Stomach (tissue), 9 donors: Measurements from ENCODE around the gene COL24A1. TPM values are rescaled to one million over a fixed set of nuclear protein-coding genes. Genes with fewer than 3 reads are reported as not detected.
"Not testable (repeated sequence)": the region's sequence is repeated elsewhere in the genome, so short reads cannot be mapped to it uniquely, and the experiment has no call there.

ENCODE experiments used
- DNase-seq, 2 donors: peaks; one replicate each; pipeline versions ENCODE4 v3.0.0 to v3.0.0-alpha.2; 2013 to 2019
- H3K27ac ChIP-seq, 5 donors: fragments of 200-600 bp in 4 of 5; sonication (generic) in 4 of 5; one replicate each; pipeline ENCODE4 v1.5.1; 2013 to 2019; ENCODE audit warnings: mild to moderate bottlenecking in 1 of 5, moderate library complexity in 1 of 5
- H3K27me3 ChIP-seq, 3 donors: fragments of 200-600 bp; sonication (generic); one replicate each; pipeline ENCODE4 v1.5.1; 2017 to 2019; ENCODE audit warnings: mixed run types in 1 of 3
- H3K36me3 ChIP-seq, 4 donors: fragments of 200-600 bp; sonication (generic); 1 replicate in 3 of 4; 2 replicates in 1 of 4; pipeline ENCODE4 v1.5.1; 2016 to 2019
- H3K4me1 ChIP-seq, 4 donors: fragments of 200-600 bp; sonication (generic); one replicate each; pipeline ENCODE4 v1.5.1; 2016 to 2019
- H3K4me3 ChIP-seq, 4 donors: fragments of 200-600 bp; sonication (generic) in 3 of 4; one replicate each; pipeline ENCODE4 v1.5.1; 2016 to 2019; ENCODE audit warnings: mild to moderate bottlenecking in 1 of 4
- H3K9me3 ChIP-seq, 4 donors: fragments of 200-600 bp; sonication (generic); one replicate each; pipeline ENCODE4 v1.5.1; 2016 to 2019
- EP300 ChIP-seq: sonication (generic); formaldehyde crosslinking; IDR thresholded peaks from one replicate; pipeline ENCODE4 v1.6.1; 2017; ENCODE audit warnings: antibody characterized with exemption
- POLR2A ChIP-seq, 4 donors: fragments of 450-650 bp; IDR thresholded peaks; one replicate each; pipeline ENCODE4 v1.6.1; 2016; ENCODE audit warnings: antibody characterized with exemption in 4 of 4, control low read depth in 2 of 4, mild to moderate bottlenecking in 1 of 4, moderate library complexity in 1 of 4
- POLR2AphosphoS5 ChIP-seq, 3 donors: sonication (generic); formaldehyde crosslinking; IDR thresholded peaks; one replicate each; pipeline ENCODE4 v1.6.1; 2016; ENCODE audit warnings: antibody characterized with exemption in 3 of 3
- WGBS, 5 donors: extraction: QIAGEN DNeasy Blood & Tissue Kit in 3 of 5; methylation state at CpG; one replicate each; pipeline versions ENCODE4 v1.1.5 to v1.1.7; 2013 to 2018; 5-methylcytosine and 5-hydroxymethylcytosine counted together
- intact Hi-C: fragments of 100-400 bp; cut with DNase I; formaldehyde crosslinking; loops from one replicate; pipeline ENCODE4 v1.15.1; 2023; ENCODE audit warnings: low total_unique reads
- polyA plus RNA-seq, 3 donors: library from polyadenylated mRNA; stranded (reverse); fragments of 200-250 nt; gene quantifications; one replicate each; pipeline ENCODE4 v1.2.3, GENCODE V29; 2013
- total RNA-seq, 5 donors: library from RNA; depleted of rRNA; stranded (reverse); fragments of >200 nt; gene quantifications; one replicate each; pipeline versions ENCODE4 v1.1.0 to v1.2.3, GENCODE V29; 2014 to 2016
- TF ChIP-seq, protein P1 (sequence below), 7 experiments: fragments of 450-650 bp in 4 of 7; fragments of 200-600 bp in 3 of 7; sonication (generic) in 3 of 7; IDR thresholded peaks; one replicate each; pipeline ENCODE4 v1.5.1; 2016 to 2019; ENCODE audit warnings: antibody characterized with exemption in 7 of 7, control low read depth in 2 of 7, mild to moderate bottlenecking in 1 of 7
- donor health status: healthy with polysubstance abuse.
- donor health status: Bipolar disorder and iron deficiency.
- donor health status: healthy.

Gene COL24A1
- total and polyA plus RNA-seq, 8 donors, result under 0.01 to 2.4 (median 0.34) TPM; not detected in 2

DNA sequence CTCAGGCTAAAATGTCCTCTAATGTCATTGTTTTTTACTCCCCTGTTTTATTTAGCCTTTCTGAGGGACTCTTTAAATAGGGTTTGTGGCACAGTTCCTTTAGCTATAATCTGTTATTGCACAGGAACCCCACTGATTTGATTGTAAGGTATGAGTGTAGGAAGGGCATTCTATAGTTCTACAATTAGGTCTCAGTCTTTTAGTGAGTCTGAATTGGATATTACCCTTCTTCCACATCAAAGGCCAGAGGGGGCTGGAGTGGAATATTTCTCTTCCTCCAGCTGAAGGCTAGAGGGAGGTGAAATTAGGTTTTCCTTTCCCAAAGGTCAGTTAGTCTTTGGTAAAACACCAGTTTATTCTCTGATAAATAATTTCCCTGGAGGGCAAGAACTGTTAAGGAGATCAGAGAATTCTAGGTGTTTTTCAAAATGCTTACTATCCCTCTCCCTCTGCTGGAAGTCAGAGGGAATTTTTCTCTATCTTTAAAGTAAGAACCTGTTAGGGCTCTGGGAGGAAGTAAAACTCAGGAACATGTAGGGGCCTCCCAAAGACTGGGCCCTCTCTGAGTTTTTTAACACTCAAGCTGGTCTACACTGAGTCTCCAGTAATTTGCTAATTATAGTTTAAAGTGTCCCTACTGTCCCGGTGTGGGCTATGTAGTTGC lies 272.1 kb downstream of the COL24A1 start:
- no peaks in the 10 kb centered on the region for H3K4me1 ChIP-seq
- H3K27me3 ChIP-seq, result no peaks in the 10 kb centered on the region
- WGBS, 5 donors, result 46 to 82% (median 64%) methylated on average over 1 of the region's 1 CpG
- no peaks in the 10 kb centered on the region for H3K36me3 ChIP-seq
- no peaks in the 10 kb centered on the region for H3K9me3 ChIP-seq
- DNase-seq, result peak in 1 of 2 donors; percentile 41
- H3K4me3 ChIP-seq, result no peak overlapping the region
- no peak overlapping the region for H3K27ac ChIP-seq
- TF ChIP-seq POLR2A (IDR thresholded peaks at IDR 0.05) (no peak), EP300 (no peak), POLR2AphosphoS5 (IDR thresholded peaks at IDR 0.05) (no peak)
- TF ChIP-seq, protein P1, sequence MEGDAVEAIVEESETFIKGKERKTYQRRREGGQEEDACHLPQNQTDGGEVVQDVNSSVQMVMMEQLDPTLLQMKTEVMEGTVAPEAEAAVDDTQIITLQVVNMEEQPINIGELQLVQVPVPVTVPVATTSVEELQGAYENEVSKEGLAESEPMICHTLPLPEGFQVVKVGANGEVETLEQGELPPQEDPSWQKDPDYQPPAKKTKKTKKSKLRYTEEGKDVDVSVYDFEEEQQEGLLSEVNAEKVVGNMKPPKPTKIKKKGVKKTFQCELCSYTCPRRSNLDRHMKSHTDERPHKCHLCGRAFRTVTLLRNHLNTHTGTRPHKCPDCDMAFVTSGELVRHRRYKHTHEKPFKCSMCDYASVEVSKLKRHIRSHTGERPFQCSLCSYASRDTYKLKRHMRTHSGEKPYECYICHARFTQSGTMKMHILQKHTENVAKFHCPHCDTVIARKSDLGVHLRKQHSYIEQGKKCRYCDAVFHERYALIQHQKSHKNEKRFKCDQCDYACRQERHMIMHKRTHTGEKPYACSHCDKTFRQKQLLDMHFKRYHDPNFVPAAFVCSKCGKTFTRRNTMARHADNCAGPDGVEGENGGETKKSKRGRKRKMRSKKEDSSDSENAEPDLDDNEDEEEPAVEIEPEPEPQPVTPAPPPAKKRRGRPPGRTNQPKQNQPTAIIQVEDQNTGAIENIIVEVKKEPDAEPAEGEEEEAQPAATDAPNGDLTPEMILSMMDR (IDR thresholded peaks at IDR 0.05), result peak in 3 of 7 experiments; percentile 22 to 44 (median 25)
- intact Hi-C loops, result no loop called here

DNA sequence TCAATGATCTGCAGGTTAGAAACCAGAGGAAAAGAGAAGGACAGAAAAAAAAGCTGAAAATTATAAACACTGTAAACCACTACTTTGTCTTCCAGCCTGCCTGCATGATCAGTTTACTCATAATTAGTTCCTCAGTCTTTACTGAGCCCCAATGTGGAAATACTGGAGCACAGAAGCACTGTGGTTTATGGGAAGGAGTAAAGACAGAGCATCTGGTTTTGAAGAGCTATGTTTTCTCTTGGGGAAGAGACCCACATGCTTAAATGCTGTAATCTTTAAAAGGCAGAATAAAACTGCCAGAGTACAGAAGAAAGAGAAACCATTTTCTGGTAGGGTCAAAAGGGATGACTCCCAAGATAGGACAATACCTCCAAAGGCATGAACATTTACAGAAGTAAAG lies 289.4 kb downstream of the COL24A1 start:
- intact Hi-C loops, result no loop called here
- no peaks in the 10 kb centered on the region for H3K9me3 ChIP-seq
- TF ChIP-seq, protein P1 (IDR thresholded peaks at IDR 0.05), result no peak
- no peak for TF ChIP-seq POLR2A (IDR thresholded peaks at IDR 0.05)
- TF ChIP-seq POLR2AphosphoS5 (IDR thresholded peaks at IDR 0.05), result no peak
- TF ChIP-seq EP300, result no peak
- no peak overlapping the region for H3K4me3 ChIP-seq
- DNase-seq, result no peak
- no peaks in the 10 kb centered on the region for H3K27me3 ChIP-seq
- no peak overlapping the region for H3K27ac ChIP-seq
- peaks cover 0 to 6% (median 0%) of the 10 kb centered on the region in 4 donors for H3K4me1 ChIP-seq
- H3K36me3 ChIP-seq, result no peaks in the 10 kb centered on the region

DNA sequence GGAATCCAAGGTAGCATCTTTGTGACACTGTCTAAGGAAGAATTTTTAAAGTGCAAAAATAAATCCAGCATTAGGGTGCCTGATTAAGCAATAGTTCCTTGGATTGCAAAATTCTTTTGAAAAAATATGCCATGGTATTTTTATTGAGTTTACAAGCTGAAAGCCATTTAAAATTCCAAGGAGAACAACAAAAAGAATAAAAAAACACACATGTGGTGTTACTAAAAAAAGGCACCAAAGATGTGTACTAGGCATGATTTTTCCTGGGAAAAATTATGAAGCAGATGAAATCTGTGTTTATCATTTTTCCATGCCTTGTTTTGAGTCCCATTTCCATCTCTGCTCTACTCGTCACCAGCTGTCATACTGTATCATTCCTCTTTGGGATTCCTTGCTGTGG lies 291.4 kb downstream of the COL24A1 start:
- Histone ChIP-seq H3K9me3 (no peaks in the 10 kb centered on the region), H3K4me3 (no peak overlapping the region), H3K36me3 (no peaks in the 10 kb centered on the region), H3K27me3 (no peaks in the 10 kb centered on the region), H3K4me1 (peaks cover 0 to 6% (median 0%) of the 10 kb centered on the region in 4 donors), H3K27ac (no peak overlapping the region)
- DNase-seq, result no peak
- intact Hi-C loops, result no loop called here
- WGBS, 5 donors, result 30 to 68% (median 59%) methylated on average over 1 of the region's 1 CpG
- TF ChIP-seq POLR2AphosphoS5 (IDR thresholded peaks at IDR 0.05) (no peak), POLR2A (IDR thresholded peaks at IDR 0.05) (no peak), EP300 (no peak)
- TF ChIP-seq, protein P1 (IDR thresholded peaks at IDR 0.05), result no peak

DNA sequence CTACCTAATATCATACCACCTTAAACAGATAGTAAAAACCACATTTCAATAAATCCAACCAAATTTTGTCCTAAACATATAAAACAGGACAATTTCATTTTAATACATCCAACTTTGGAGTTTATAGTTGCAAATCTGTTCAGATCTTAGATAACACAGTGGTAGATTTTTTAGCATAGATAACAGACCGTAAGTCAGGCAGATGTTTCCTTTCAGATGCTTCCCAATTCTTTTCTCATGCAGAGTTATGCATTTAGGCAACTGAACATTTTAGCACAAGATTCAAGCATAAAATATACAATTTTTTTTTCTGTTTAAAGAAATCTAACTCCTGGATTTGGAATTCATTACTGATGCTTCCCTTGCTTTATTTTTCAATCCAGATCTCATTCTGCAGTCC lies 291.8 kb downstream of the COL24A1 start:
- WGBS, 5 donors, result 55 to 67% (median 62%) methylated on average over 1 of the region's 1 CpG
- no peaks in the 10 kb centered on the region for H3K36me3 ChIP-seq
- intact Hi-C loops, result no loop called here

DNA sequence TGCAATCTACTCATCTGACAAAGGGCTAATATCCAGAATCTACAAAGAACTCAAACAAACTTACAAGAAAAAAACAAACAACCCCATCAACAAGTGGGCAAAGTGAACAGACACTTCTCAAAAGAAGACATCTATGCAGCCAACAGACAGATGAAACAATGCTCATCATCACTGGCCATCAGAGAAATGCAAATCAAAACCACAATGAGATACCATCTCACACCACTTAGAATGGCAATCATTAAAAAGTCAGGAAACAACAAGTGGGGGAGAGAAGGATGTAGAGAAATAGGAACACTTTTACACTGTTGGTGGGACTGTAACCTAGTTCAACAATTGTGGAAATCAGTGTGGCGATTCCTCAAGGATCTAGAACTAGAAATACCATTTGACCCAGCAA lies 292.9 kb downstream of the COL24A1 start:
- H3K4me3 ChIP-seq, intact Hi-C loops, H3K27ac ChIP-seq, H3K36me3 ChIP-seq, H3K27me3 ChIP-seq, DNase-seq, H3K4me1 ChIP-seq, H3K9me3 ChIP-seq: not testable (repeated sequence)
- WGBS, 5 donors, result 88 to 100% (median 94%) methylated on average over 1 of the region's 1 CpG

More for the DNA sequence above, 291.8 kb downstream of the COL24A1 start:
- Histone ChIP-seq H3K27ac (no peak overlapping the region), H3K4me3 (no peak overlapping the region), H3K4me1 (peaks cover 0 to 6% (median 0%) of the 10 kb centered on the region in 4 donors), H3K9me3 (no peaks in the 10 kb centered on the region), H3K27me3 (no peaks in the 10 kb centered on the region)
- DNase-seq, result no peak
- TF ChIP-seq POLR2A (IDR thresholded peaks at IDR 0.05) (no peak), POLR2AphosphoS5 (IDR thresholded peaks at IDR 0.05) (no peak), EP300 (no peak)
- TF ChIP-seq, protein P1 (IDR thresholded peaks at IDR 0.05), result no peak
